GM23248 (cell line): ENCODE results near the gene PLEKHA6.

Experiments
- EZH2 ChIP-seq: fragments of 200-600 bp; sonication (generic); IDR thresholded peaks from 2 replicates; pipeline ENCODE4 v1.6.1; 2018; ENCODE audit warnings: antibody characterized with exemption, mild to moderate bottlenecking; ENCODE audit not compliant: insufficient read depth, poor library complexity, severe bottlenecking
- EZH2phosphoT487 ChIP-seq: fragments of 200-600 bp; sonication (generic); IDR thresholded peaks from 2 replicates; pipeline ENCODE4 v1.6.1; 2018; ENCODE audit warnings: antibody characterized with exemption, moderate library complexity, mild to moderate bottlenecking, low read depth; ENCODE audit not compliant: insufficient read depth

DNA sequence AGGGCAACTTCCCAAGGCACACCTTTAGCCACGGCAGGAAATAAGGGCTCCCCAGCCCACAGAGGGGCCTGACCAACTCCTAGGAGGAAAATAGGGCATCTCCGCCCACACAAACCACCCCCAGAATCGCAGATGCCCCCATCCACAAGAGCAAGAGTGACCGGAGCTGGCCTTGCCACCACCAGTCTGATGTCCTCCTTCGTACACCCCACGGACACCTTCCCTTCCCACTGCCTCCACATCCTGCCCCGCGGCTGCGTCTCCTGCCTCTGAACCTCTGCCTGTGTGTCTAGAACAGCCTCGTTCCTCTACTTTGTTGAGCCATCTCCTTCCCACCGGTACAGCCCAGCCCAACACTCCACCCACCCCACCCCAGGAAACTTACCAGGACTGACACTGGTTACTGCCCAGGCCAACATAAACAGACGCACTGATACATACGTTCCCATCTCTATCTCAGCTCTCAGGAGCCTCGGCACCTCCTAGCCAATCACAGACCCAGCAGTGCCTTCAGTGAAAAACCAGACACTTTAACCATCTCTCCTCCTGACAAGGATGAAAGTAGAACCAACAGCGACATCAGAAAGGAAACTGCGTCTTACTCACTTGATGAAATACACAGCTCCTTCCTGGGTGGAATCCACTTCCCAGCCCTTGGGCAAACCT lies 7.6 kb upstream of the PLEKHA6 start:
- no peak for TF ChIP-seq EZH2
- no peak for TF ChIP-seq EZH2phosphoT487
